GM19238 (cell line): ENCODE data around the gene HAPLN3.

Experiments used
- DNase-seq: peaks from one replicate; pipeline ENCODE4 v3.0.0; 2011; ENCODE audit warnings: low spot score; ENCODE audit not compliant: insufficient read length

HAPLN3 gene

DNA sequence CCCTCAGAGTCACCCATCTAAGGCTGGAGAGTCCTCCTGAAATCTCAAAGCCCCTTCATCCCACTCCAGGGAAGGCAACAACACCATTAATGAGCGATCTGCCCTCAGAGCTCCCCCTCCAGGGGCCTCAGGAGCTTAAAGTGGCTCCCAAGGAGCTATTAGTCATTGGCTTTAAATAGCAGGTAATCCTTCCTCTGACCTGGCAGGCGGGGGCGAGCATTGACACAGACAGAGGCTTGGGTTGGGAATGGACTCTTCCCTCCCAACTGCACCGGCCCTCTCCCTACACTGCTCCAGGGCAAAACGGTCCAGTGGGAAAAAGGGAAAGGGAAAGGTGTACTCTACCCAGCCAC, 16.4 kb upstream of the HAPLN3 start:
- no peak for DNase-seq

DNA sequence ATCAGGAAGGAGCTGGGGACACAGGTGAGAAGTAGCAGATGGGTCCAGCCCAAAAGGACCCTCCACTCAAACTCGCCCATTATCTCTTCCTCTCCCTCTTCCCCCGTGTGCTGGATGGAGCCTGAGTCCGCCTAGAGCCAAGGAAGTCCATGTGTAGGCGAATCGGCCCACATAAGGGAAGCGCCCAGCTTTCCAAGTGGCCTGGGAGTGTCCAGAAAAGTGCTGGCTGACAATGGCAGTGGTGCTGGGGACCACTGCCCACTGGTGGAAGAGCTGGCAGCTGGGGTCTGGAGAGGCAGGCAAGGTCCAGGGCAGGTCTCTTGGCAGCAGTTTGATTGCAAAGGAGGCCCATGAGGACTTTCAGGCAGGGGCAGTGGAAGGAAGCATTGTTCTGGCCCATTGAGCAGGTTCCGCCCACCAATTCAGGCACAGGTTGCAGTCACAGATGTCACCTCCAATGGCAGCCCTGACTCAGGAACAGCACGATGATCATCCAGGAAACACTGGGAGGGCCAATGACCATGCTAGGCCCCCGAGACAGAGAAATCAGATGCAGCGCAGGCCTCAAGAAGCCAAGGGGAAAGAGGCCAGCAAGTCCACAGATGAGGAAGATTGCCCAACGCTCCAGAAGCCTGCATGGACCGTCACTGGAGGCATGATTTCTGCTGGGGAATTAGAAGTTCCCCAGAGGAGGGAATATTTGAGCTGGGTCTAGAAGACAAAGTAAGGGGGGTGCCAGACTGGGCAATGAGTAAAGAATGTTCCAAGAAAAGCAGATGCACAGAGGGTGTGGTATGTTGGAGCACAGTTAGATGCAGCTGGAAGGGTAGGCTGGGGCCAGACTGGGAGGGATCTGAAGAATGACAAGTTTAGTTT, 14.8 kb upstream of the HAPLN3 start:
- no peak for DNase-seq

DNA sequence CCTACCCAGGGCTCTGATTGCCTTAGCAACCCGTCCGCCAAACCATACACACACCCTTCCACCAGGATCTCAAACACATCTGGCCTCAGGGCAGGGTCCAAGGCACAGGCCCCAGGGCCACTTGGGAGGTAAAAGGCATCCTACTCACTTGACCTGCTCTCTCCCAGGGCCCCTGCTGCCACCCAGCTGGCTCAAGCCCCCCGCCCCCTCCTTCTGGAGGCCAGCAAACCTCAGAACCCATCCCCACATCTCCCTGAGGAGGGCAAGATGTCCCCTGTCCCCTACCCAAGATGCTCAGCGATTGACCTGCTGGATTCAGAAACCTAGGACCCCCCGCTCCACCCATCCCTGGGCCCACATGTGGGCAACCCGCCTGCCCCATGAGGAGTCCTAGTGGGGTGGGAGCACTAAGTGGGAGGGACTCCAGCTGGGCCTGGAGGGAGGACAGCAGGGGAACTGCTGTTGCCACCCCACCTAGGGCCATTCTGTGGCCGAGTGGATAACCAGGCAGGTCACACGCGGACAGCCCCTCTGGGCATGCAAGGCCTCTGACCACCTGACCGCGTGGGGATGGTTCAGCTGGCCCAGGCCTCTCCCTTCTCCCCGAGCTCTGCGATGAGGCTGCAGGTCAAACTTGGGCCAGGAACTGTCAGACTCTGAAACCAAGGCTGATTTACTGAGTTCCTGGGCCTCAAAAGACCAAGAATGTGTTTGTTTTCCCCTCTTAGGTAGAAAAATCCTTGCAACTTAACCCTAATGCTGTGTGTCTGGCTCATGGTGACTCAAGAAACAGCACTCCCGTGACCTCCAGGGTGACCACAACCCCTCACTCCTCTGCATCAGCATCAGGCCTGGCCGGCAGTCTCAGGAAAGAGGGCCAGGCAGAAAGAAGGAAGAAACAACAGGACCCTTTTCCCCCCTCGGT, 13.6 kb upstream of the HAPLN3 start:
- DNase-seq = no peak

DNA sequence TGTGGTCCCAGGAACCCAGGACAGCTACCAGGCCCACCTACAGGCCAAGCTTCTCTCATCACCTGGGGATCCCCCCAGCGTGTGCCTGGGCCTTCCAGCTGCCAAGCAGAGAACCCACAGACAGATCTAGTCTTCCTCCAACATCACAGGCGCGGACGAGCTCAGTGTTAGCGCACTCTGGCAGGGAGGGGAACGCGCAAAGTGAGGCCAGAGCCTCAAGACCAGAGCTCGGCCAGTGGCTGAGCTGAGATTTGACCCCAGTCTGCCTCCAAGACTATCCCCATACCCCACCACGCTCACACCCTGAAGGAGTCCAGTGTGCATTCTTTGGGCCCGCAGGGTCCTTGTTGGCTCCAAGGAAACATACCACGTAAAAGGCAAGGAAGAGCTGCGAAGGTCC, 12.8 kb upstream of the HAPLN3 start:
- no peak for DNase-seq

DNA sequence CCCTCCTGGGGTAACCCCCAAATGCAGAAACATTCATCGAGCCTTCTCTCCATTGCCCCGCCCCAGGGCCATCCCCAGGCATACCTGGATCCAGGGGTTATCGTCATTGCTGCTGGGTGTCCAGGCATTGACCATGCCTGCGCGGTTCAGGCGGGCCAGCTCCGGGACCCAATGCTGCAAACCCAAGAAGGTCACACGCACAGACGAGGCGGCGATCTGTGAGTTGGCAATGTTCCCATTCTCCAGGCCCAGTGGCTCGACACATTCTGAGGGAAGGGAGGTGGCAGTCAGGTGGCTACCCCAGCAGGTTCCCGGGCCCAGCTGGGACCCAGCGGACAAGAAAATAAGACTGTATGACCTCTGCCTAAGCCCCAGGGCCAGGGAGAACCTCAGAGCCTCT, 11.8 kb upstream of the HAPLN3 start:
- no peak for DNase-seq

DNA sequence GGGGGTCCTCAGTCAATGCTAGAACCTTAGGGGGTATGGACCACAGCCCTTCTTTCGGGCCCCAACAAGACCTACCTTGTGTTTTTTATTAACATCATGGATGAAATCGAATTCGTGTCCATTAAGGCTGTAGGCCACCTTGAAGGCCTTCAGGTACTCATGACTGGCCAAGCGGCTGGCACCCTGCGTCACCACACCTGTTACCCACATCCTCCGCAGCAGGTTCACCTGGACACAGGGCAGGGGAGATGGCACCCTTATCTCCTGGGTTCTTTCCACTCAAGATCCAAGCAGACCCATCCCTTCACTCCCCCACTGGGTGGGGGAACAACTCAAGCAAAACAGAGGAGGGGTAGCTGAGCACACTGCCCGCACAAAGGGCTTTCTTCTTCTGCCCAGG, 11.2 kb upstream of the HAPLN3 start:
- DNase-seq = no peak

DNA sequence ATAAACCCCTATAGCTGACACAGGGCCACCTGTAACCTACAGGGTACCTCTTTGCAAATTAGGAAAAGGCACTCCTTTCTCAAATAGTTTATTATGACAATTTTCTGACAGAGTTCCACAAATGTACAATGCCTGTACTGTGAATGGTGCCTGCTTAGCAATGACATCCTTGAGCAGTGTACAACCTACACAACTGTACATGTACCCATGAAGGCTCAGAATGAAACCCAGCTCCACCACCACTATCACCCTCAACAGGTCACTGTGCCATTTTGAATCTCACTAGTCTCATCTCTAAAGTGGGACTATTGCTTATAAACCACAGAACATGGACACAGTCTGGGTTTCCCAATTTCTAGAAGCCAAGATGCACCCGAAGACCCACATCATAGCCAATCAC, 10.8 kb upstream of the HAPLN3 start:
- DNase-seq = no peak

DNA sequence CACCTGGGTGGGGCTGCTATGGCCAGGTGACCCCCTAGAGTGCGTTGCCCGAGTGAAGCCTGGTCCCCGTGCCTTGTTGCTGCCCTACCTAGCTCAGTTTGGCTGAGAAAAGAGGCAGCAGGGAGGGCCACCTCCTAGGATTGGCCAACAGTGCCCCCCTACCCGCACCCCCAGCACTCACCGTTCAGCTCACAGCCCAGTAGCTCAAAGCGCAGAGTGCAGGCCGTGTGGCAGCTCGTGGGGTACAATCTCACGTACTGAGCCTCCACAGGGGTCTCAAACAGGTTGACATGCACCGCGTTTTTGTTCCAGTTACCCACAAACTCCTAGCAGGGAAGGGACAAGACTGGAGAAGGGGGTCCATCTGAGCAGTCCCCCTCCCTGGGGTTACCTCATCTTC, 10.2 kb upstream of the HAPLN3 start:
- no peak for DNase-seq

DNA sequence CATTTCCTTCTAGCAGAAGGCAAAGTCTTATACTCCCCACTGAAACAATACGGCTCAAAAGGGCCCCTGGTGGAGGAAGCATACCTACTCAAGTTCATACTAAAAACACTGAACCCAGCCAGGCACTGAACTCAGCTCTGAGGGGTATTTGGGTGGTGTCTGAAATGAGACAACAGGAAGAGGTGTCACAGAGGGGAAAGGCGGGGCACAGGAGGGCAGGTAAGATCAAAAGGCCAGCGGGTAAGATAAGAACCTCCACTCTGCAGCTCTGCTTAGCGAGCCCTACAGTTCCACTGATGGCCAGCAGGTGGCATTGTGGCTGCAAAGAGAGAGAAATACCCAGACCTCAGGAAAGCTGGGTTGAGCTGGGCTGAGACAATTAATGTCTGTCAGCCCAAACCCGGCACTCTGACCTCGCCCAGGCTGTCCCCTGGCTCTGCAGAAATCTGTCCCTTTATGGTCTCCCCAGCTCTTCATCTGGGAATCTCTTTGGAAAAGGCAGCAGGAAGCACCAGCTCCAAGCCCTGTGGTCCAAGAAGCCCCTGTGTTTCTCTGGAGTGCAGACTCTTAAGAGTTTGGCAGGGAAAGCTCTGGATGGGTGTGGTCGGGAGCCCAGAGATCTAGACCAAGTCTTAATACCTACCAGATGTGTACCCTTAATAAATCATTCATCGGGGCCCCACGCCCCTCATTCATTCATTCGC, 9.4 kb upstream of the HAPLN3 start:
- peak; percentile 55 for DNase-seq

DNA sequence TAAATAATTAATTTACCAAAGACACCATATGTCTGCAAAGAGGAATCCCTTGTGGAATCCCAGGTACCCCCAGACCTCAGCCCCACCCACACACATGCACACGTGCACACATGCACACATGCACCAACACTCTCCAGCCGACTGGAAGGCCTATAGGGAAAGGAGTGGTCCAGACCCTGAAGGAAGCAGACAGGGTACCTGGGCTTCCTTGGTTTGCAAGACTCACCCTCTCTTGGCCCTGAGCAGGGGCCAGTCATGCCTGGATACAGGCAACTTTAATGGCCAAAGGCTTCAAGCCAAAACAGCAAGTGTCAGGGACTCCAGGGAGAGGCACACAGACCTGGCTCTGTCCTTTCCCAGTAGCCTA, 8.9 kb upstream of the HAPLN3 start:
- no peak for DNase-seq

DNA sequence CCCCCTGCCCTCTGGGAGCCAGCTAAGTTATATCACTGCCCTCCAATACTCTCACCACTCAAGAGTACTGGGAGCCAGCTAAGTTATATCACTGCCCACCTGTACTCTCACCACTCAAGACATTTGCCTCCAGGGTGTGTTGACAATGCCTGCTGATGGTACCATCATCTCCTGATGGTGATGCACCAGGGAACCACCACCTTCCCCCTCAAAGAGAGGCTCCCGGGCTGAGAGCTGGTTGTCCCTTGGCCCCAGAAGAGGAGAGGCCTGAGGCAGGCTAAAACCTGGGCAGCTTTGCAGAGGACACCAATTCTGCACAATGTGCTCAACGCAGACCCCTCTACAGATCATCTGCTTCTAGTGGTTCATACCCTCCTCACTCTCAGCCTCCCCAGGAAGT, 7.5 kb upstream of the HAPLN3 start:
- DNase-seq = no peak

DNA sequence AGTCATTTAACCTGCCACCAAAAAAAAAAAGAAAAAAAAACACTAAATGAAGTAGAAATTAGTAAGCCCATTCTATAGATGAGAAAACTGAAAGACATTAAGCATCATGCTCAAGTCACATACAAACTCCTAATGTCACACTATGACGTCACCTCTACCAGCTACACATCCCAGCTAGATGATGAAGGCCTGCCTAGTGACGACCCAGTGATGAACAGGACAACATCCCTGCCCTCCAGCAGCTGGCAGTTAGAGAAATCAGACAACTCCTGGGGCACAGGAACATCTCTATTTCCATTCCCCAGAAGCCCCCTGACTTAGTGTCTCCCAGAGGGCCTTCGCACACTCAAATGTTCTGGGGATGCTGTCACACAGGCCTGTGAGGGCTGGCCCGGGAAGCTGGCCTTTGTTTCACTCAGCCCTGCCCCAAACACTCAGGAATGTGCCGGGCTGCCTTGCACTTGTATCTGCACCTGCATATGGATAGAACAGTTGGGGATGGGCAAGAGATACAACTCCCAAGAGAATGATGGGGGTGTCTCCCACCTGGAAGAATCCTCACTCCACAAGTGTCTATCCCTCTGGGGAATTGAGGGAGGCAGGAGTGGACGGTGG, 7.0 kb upstream of the HAPLN3 start:
- no peak for DNase-seq

DNA sequence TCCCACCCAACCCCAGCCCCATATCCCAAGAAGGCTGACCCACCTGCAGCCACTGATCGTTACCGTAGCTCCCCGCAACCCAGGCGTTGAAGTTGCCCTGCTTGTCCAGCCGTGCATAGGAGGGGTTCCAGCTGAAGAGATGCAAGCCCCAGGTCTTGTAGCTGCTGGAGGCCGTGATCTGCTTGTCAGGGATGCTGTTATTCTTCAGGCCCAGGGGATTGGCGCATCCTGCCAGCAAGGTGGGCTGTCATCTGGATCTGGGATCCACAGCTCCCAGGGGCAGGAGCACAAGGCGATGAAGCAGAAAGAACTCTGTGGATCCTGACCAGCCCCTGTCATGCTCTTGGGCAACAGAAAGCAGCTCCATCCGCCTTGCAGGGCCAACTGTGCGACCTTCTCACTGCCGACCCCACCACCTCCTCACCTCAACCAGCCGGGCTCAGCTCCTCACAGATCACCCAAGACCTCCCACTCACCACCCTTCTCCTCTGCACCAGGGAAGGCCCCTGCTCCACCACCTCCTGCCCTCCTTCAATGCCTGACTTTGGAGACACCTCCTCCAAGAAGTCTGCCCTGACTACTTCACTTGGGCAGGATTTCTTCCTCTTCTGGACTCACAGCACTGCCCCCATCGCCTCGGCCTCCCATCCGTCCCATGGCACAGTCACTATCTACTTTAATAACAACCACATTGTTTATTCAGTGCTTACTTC, 6.3 kb upstream of the HAPLN3 start:
- DNase-seq = no peak

DNA sequence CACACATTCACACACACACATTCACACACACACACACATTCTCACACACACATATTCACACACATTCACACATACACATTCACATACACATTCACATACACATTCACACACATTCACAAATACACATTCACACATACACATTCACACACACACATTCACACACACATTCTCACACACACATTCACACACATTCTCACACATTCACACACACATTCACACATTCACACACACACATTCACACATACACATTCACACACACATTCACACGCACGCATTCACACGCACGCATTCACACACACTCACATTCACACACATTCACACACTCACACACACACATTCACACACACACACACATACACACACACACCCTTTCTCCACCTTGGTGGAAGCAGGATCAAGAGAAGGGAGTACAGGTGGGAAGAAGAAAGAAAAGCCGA, 5.7 kb upstream of the HAPLN3 start:
- no peak for DNase-seq

DNA sequence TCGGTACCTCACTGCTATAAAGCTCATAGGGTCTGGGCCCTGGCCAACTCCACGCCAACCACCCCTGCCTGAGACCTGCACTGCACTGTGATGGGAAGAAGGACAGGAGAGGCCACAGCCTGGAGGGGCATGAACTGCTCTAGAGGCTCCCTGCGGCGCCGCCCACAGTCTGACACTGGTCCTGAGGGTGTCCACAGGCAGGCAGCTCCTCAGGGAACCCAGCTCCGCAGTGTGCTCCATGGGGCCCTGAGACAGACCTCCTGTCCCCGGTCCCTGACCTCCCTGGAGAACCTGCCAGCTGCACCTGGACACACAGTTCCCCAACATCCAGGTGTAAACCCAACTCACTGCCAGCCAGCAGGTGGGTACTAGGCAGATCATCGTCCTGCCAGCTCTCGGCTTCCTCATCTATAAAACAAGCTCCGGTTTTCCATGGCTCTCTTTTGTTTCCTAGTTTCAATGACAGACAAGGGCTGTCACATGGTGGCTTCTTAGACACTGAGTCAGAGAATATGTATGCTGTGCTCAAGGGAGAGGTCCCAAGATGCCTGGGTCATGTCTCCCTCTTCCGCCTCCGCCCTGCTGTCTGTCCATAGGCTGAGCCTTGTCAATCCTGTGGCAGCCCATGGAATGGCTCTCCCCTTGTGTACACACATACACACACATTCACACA, 5.1 kb upstream of the HAPLN3 start:
- no peak for DNase-seq

DNA sequence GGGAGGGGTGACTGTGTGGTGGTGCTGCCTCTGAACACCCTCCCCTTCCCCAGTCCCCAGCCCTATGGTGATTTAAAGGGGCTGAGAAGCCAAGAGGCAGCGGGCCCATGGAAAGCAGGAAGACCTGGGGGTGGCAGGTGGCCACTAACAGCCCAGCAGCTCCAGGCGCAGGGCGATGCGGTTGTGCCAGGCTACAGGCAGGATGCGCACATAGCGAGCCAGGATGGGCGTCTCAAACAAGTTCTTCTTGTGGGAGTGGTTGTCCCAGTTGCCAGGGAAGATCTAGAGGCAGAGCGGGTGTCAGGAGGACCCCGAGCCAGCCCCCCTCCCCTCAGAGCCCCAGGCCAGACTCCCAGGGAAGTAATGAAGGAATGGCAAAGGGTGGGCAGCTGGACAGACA, 3.9 kb upstream of the HAPLN3 start:
- DNase-seq = no peak

DNA sequence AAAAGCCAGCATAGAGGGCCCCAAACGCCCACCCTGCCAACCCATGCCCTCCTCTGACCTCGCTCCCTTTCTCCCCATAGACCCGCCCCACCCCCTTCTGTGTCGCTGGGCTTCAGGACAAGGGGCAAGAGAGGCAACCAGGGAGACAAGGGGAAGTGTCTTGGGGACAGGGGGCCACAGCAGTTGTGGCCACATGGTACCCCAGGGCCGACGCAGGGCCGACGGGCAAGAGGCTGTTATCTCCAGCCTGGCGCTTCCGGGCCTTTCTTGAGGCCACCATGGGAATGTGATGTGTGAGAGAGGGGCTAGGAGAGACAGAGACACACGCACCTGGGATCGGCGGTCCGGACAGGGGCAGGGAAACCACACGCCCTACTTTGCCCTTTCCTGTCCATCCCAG, 3.4 kb upstream of the HAPLN3 start:
- DNase-seq = no peak

DNA sequence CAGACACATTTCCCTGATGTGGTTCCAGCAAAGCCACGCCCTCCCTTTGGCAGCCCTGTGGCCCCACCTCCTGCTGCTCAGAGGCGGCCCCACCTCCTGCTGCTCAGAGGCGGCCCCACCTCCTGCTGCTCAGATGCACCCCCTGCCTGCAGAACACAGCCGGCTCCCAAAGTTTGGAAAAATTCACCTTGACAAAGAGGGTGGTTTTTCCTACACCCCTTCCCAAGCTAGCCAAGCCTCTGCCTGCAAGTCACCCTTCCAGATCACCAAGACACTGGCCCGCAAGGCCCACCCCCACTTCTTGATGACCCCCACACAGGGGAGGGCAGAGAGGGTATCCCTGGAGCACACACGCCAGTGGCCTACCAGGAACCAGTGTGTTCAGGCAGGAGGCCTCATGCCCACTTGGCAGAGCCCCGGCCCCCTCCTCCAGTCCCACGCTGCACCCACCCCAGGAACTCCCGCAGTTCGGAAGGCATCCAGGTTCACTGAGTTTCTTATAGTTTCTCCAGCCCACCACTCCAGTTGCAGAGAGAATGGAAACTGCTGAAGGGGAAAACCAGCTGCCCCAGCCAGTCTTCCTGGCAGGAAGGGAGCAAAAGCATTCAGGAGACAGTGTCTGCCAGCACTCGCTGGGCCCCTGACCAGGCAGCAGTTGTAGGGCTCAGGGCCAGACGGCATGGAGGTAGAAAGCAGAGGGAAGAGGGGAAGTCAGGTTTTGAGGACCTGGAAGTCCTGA, 2.3 kb upstream of the HAPLN3 start:
- peak; percentile 45 for DNase-seq

DNA sequence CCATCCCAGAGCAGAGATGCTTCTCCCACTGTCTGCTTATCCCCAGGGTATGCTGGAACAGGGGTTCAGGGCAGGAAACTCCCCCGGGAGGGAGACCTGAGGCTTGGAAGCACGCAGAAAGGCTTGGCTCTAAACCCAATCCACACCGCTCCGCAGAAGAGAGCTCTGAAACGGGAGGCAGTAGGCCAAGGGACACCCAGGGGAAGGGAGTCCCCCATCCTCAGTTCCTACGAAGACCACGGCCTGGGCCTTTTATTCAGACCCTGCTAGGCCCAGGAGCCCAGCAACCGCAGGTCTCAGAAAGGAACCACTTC, 1.8 kb upstream of the HAPLN3 start:
- DNase-seq = no peak
